SK-N-SH (cell line): Measurements from ENCODE around the gene CCDC102A.
"Not testable (repeated sequence)": the region's sequence is repeated elsewhere in the genome, so short reads cannot be mapped to it uniquely, and the experiment has no call there.

Experiments
- CTCF ChIP-seq: fragments of 200-600 bp; sonication (generic); IDR thresholded peaks from 2 replicates; pipeline ENCODE4 v1.6.1; 2017; ENCODE audit warnings: antibody characterized with exemption, mild to moderate bottlenecking, moderate library complexity
- POLR2AphosphoS5 ChIP-seq: IDR thresholded peaks from 2 replicates; pipeline ENCODE4 v1.6.1; 2012; ENCODE audit warnings: low read depth, low read length
- RCOR1 ChIP-seq: fragments of 150-350 bp; IDR thresholded peaks from 2 replicates; pipeline ENCODE4 v1.6.1; 2017; ENCODE audit warnings: antibody characterized with exemption, low read length
- RXRA ChIP-seq: IDR thresholded peaks from 2 replicates; pipeline ENCODE4 v1.4.0; 2012; ENCODE audit warnings: low read depth, mild to moderate bottlenecking, borderline replicate concordance

GRCh38 chr16:57547524-57547923 is 11.2 kb upstream of the CCDC102A start:
- TF ChIP-seq CTCF, POLR2AphosphoS5, RCOR1, RXRA: not testable (repeated sequence)
